DLD1 (cell line): ENCODE results near the gene RUNX1.
"Not testable (repeated sequence)": the region's sequence is repeated elsewhere in the genome, so short reads cannot be mapped to it uniquely, and the experiment has no call there.

Experiments used
- in situ Hi-C: cut with HindIII; loops from 2 replicates; pipeline ENCODE4 v1.10.0; 2017; ENCODE audit warnings: low sequenced_read_pairs

RUNX1 gene

GRCh38 chr21:34994766-34995631, 54.1 kb downstream of the RUNX1 start:
- in situ Hi-C loops = no loop called here

GRCh38 chr21:34993521-34993921, 55.6 kb downstream of the RUNX1 start:
- in situ Hi-C loops = not testable (repeated sequence)

- in situ Hi-C loops = no loop called here
Measured at GRCh38 chr21:34992736-34993398, 56.2 kb downstream of the RUNX1 start.

- in situ Hi-C loops = no loop called here
Measured at GRCh38 chr21:34992180-34992579, 56.9 kb downstream of the RUNX1 start.

GRCh38 chr21:34991366-34991957, 57.6 kb downstream of the RUNX1 start:
- in situ Hi-C loops = no loop called here

- in situ Hi-C loops = no loop called here
Measured at GRCh38 chr21:34990842-34991241, 58.3 kb downstream of the RUNX1 start.

GRCh38 chr21:34989337-34990151, 59.6 kb downstream of the RUNX1 start:
- in situ Hi-C loops = no loop called here

GRCh38 chr21:34988625-34989024, 60.5 kb downstream of the RUNX1 start:
- in situ Hi-C loops = no loop called here

- in situ Hi-C loops = no loop called here
Measured at GRCh38 chr21:34988139-34988538, 61.0 kb downstream of the RUNX1 start.

- in situ Hi-C loops = no loop called here
Measured at GRCh38 chr21:34987501-34988072, 61.5 kb downstream of the RUNX1 start.

- in situ Hi-C loops = no loop called here
Measured at GRCh38 chr21:34986561-34987500, 62.3 kb downstream of the RUNX1 start.

- in situ Hi-C loops = no loop called here
Measured at GRCh38 chr21:34984356-34985058, 64.6 kb downstream of the RUNX1 start.

- in situ Hi-C loops = no loop called here
Measured at GRCh38 chr21:34983680-34984086, 65.4 kb downstream of the RUNX1 start.

GRCh38 chr21:34981791-34982190, 67.3 kb downstream of the RUNX1 start:
- in situ Hi-C loops = no loop called here

- in situ Hi-C loops = no loop called here
Measured at GRCh38 chr21:34980423-34981115, 68.5 kb downstream of the RUNX1 start.

GRCh38 chr21:34979383-34979782, 69.7 kb downstream of the RUNX1 start:
- in situ Hi-C loops = no loop called here

GRCh38 chr21:34977333-34977732, 71.8 kb downstream of the RUNX1 start:
- in situ Hi-C loops = no loop called here
